Hepatocyte (in vitro differentiated cells): Measurements from ENCODE around the gene SHROOM3.

ENCODE experiments used
- CTCF ChIP-seq: fragments of 200-600 bp; sonication (generic); IDR thresholded peaks from 2 replicates; pipeline ENCODE4 v1.5.1; 2016; ENCODE audit warnings: antibody characterized with exemption, mild to moderate bottlenecking; ENCODE audit not compliant: poor library complexity
- EZH2phosphoT487 ChIP-seq: fragments of 200-600 bp; sonication (generic); IDR thresholded peaks from one replicate; pipeline ENCODE4 v1.6.1; 2018; ENCODE audit warnings: antibody characterized with exemption, mild to moderate bottlenecking, low read depth, moderate library complexity; ENCODE audit not compliant: unreplicated experiment, severe bottlenecking

GRCh38 chr4:76582074-76582816 is 147.2 kb downstream of the SHROOM3 start:
- no peak for TF ChIP-seq CTCF
- no peak for TF ChIP-seq EZH2phosphoT487
